B cell (primary cell): ENCODE data around the gene TNNI3.
"Not testable (repeated sequence)": the region's sequence is repeated elsewhere in the genome, so short reads cannot be mapped to it uniquely, and the experiment has no call there.

ENCODE experiments used
- CTCF ChIP-seq: fragments of 200-600 bp; IDR thresholded peaks from one replicate; pipeline ENCODE4 v1.8.0; 2022; ENCODE audit warnings: antibody characterized with exemption, mild to moderate bottlenecking
- EZH2 ChIP-seq: IDR thresholded peaks from 2 replicates; pipeline ENCODE4 v1.6.1; 2012; ENCODE audit warnings: borderline replicate concordance, low read depth, mild to moderate bottlenecking, moderate library complexity, low read length; ENCODE audit not compliant: insufficient read depth, poor library complexity, severe bottlenecking

DNA sequence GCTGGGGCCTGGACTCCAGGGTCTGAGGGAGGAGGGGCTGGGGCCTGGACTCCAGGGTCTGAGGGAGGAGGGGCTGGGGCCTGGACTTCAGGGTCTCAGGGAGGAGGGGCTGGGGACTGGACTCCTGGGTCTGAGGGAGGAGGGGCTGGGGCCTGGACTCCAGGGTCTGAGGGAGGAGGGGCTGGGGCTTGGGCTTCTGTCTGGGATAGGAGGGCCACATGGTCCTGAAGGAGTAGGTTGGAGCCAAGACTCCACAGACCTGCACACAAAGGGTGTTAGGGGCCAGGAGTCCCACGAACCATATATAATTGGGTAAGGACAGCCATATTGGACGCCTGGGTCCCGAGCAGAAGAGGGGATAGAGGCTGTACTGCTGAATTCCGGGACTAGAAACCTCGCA is 1.7 kb downstream of the TNNI3 start:
- TF ChIP-seq CTCF, EZH2: not testable (repeated sequence)
